ENCODE measurements around the gene IKZF1.
A peak's percentile ranks its signal among the peaks of the same experiment; 100 is the strongest.

The IKZF1 gene

DNA sequence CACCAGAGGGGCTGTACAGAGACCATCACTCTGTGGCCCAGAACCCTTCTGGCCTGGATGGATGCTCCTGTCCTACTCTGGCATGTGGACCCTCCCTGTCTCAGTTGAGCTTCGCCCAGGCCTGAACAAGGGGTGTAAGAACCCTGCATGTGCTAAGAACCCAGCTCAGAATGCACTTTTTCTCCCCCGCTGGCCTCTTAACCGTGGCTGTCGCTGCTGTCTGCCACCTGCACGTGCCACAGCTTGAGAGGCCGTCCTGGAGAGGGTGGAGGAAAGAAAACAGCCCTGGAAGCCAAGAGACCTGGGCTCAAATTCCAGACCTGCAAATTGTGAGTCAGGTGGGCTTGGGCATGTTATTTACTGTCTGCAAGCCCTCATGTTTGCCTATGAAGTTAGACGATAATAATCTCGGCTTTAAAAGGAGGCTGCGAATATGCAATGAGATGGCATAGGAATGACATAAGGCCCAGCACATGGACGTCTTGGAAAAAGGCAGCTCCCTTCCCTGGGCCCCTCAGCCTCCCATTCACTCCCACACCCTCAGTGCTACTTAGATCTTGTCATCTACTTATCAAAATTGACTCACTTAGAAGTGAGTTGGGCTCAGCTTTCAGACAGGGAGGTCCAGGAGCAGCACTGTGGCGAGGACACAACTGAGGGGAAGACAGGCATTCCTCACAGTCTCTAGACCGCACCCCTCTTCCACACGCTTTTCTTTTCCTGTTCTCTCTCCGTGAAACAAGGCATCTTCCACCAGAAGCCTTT is 114.2 kb downstream of the IKZF1 start:
- DNase-seq = no peak

DNA sequence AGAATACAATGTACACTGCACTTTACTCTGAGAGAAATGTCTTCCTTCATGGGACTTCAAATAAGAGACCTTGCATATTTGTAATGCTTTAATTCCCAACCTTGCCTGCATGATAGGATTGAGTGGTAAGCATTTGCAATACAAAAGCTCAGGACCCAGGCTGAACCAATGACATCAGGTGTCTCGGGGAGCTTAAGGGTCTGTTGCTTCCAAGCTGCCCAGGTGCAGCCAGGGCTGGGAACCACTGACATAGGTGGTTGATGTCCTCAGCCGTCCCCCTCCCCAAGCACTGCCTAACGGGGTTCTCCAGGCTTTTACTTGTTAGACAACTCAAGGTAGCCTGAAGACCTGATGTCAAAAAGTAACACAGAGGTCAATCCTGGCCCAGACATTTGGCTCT is 116.5 kb downstream of the IKZF1 start:
- DNase-seq = no peak

DNA sequence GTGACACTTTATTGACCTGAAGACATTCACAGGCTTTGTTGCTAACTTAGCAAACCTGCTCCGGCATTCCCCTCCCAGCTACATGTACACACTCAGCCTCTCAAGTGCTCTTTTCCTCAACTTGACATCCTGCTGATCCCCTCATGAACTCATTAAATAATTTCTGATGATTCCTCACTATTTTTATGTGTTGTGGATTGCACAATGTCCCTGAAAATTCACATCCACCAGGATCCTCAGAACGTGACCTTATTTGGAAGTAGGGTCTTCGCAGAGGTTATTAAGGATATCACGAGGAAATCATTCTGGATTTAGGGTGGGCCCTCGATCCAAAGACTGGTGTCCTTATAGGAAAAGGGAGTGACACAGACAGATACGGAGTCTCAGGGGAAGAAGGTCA is 118.3 kb downstream of the IKZF1 start:
- no peak for DNase-seq

DNA sequence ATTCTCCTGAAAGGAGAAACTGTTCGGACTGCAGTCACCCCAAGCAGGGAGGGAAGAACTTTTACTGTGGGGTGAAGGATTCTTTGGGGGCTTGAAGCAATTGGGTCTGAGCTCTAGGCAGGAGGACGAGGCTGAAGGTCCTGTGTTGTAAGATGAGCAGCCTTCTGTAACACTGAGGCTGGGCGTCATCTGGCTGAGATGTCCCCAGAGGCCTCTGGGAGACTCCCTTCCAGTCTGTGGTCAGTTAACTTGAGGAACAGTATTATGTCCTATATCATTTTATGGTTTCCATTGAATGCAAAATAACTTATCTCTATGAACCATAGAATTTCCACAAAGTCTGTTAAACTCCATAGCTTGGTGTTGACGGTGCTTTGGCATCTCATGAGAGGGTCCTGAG is 119.3 kb downstream of the IKZF1 start:
- DNase-seq = no peak

DNA sequence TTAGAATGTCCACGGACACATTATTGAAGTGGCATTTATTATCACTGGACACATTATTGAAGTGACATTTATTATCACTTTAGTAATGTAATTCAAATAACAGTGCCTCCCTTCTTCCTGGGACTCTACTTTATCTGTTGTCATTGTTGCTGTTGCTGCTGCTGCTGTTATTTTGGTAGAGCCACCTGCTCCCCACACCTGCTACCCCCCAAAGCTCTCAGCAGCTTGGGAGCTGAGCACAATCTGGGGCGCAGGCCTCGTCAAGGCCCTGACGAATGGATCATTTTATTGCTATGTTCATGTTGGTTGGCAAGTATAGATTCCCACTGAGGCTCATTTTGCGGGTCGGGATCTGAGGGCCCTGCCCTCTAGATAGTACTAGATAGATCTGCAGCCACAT is 120.8 kb downstream of the IKZF1 start:
- no peak for DNase-seq

DNA sequence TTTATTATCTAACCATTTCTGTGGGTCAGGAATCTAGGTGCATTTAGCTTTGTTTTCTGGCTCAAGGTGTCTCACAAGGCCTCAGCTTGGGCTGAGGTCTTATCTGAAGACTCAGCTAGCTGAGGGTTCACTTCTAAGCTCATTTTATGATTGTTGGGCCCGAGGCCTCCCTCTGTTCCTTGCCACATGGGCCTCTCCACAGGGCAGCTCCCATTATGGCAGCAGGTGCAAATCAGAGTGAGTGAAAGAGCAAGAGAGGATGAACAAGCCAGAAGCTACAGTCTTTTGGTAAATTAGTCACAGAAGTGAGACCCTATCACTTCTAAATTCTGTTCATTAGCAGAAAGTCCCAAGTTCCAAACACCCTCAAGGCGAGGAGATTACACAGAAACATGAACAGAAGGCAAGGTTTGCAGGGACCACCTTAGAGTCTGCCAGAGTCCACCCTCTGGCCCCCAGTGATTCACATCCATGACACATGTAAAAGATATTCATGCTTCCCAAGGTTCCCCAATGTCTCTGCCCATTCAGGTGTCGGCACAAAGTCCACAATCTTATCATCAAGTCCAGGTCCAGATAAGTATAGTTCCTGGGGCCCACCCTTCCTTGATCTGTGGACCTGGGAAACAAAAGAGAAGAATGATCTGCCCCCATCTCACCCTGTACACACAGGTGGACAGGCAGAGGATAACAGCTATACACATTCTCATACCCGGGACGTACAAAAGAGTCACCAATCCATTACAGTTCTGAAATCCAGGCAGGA is 121.9 kb downstream of the IKZF1 start:
- DNase-seq = no peak

DNA sequence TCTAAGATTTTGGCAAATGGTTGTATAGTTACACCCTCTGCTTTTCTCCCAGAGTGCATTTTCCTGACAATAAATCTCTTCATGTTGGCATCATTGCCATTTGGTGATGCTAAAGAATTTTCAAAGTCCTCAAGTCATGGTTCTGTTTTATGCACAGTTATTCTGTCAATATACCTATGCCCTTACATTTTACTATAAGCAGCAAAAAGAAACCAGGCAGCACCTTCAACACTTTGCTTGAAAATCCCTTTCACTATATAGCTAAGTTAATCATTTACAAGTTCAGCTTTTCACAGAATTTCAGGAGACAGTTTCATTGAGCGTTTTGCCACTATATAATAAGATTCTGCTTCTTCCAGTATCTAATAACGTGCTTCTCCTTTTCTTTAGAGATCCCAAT is 123.0 kb downstream of the IKZF1 start:
- DNase-seq = no peak

DNA sequence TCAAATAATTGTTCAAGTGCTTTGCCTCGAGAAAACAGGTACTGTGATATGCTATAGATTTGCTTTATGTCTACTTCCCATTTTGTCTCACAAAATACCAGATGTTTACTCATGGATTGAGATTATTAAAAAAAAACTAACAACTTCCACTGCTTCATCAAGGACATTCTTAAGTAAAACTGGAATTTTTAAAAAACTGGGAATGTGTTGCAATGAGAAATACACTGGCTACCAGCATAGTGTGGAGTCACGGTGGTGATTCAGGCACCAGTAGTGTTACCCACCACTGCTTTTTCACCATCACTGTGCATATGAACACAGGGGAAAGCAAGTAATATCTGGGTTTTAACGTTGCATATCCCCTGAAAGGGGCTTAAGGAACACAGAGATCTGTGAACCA is 124.4 kb downstream of the IKZF1 start:
- no peak for DNase-seq

DNA sequence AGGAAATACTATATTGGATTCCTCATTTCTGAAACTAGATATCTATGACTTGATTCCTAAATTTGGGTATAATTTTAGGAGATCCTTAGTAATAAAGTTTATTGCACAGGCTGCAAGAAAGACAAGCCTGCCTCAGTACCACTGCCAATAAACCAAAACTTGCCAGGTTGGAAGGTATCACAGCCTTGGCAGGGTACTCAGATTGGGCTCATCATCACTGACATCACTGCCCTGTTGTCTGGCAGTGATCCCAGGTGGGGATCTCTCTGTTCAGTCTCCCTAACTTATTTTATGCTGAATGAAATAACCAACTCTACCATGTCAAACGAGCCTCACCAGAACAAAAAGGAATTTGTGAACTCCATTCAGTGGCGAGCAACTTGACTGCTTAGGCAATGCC is 126.8 kb downstream of the IKZF1 start:
- DNase-seq = no peak

DNA sequence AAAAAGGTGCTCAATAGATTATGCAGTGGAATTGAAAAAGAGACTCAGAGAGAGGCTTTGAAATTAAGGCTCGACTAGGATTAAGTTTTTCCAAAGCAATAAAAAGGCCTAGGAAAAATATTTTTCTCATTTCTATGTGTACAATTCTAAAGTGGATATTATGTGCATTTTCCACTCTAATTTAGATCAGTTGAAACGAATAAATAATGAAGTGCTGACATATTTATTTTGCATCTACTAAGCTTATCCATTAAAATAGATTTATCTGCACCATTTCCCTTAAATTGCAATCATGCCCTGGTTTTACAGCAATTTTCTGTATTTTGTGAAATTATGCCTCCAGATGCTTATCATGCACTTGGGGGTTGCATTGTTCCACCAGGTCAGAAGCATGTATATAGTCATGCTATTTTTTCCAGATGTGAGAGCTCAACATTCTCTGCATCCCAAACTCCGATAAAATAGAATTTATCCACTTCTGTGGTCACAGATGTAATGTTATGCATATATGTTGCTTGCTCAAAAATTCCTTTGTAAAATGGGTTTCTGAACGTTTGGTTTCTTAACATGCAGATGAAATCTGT is 127.3 kb downstream of the IKZF1 start:
- no peak for DNase-seq

DNA sequence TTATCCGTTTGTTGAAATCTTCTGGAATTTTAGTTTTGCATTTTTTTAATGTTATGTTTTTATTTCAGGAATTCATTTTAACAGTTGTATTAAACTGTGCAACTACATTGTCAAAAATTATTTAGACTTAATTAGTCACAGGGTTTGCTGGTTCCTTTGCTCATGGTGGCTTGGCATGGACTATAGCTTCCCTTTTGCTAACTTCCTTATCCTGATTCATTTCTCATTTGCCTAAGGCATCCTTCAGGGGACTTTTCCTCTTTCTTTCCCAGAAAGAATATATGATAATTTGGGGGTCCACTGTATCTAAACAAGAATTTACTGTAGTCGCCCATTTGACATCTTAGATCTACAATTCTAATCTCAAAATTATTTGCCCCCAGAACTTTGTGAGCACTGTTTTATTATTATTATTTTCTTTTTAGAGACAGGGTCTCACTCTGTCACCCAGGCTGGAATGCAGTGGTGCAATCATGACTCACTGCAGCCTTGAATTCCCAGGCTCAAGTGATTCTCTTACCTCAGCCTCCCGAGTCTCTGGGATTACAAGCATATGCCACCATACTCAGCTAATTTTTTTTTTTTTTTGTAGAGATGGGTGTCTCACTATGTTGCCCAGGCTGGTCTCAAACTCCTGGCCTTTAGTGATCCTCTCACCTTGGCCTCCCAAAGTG is 131.8 kb downstream of the IKZF1 start:
- peak; percentile 13 for DNase-seq

DNA sequence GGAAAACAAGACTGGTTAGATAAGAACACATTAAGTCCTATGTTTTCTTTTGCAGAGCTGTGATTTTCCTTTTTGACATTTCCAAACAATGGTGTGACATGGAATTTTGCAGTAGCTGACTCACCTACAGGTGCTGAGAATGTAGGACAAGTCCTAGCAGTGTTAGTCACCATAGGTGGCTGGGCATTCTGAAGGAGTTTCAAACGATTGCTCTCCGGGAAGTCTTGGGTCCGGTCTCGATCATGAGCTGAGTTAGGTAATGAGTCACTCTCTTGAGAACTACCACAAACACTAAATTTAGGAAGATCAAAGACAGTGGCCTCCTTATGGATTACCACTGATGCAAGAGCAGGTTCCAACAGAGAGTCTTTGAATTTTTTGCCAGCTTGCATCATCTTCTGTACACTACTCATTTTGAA is 142.0 kb downstream of the IKZF1 start:
- peak; percentile 89 for DNase-seq

DNA sequence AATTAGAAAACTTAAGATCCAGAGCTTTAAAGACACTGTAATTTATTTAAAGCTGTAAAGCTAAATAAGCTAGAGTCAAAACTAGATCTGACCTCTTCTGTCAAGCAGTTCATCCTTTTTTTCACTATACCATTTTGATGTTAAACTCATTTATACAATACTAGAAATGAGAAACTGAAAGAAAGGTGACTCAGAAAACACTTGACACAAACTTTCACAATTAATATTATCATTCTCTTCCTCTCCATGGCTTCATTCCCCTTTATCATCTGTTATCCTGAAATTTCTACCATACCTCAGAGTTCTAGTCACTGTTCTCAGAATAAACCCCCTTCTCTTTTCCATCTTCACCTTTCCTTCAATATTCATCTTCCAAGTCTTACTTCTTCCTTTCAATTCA is 144.3 kb downstream of the IKZF1 start:
- no peak for DNase-seq

DNA sequence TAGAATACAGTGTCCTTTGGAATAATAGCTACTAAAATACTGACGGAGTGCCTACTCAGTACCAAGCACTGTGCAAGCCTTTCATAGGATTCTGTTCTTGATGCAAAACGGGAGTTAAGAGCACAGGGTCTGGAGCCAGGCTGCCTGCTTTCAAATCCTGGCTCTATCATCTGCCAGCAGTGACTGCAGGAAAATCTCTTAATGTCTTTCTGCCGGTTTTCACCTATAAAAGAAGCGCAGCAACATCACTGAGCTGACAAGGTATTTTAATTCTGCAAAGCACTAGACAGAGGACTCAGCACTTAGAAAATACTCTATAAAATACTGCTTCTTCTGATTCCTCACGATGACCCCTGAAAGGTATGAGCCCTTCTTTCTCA is 145.0 kb downstream of the IKZF1 start:
- no peak for DNase-seq

DNA sequence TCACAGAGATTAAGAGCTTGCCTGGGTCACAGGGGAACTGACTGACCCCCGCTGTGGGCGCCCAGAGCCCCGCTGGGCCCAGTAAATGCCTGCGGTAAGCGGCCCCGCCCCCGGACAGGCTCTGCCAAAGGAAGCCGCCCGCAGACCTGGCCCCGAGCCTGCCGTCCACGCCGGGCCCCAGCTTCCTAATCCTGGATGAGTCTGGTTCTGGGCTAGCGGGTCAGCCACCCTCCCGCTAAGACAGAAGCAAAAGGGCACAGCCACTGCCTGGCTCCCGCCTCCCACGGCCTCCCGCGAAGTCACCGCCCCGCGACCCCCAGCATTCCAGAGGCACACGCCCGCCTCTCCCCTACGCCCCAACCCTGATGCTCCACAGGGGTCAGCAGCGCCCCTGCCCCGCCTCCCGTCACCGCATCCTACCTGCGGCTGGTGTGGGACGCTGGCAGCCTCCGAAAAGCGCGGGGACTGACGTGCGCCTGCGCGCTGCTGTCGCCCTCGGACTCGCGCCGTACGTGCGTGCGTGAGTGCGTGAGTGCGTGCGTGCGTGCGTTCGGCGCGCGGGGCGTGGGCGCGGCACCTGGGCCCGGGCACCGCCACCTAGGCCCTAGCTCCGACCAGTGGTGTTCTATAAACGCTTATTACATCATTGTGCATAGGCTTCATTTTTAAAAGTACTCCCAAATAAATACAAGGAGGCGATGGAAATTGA is 145.5 kb downstream of the IKZF1 start, which contains the start of gene FIGNL1:
TSS of gene FIGNL1 (minus strand) at position 470 of the 709 bp plus-strand sequence. CDS start 3,063 bp downstream, outside the sequence.
- peak; percentile 75 for DNase-seq

DNA sequence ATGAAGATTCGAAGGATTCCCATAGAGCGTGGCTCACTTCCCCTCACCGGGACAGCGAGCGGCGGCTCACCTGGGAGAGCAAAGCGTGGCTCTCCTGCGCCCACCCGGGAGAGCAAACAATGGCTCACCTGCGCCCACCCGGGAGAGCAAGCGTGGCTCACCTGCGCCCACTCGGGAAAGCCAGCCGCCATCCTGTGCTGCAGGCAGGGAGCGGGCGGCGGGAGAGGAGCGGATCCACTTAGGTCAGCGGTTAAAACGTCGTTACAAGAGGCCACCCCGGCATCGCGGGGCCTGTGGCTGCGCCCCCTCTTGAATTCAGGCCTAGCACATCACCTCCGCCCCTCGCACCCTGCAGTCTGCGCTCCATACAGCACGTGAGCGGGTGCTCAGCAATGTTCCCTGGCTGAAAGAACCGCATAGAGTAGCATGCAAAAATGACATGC is 146.1 kb downstream of the IKZF1 start:
- no peak for DNase-seq

Measured in MV-4-11 (cell line).